Gastroesophageal sphincter (tissue), 3 donors: ENCODE measurements around the gene RAB43.

Experiments
- POLR2AphosphoS5 ChIP-seq: sonication (generic); formaldehyde crosslinking; IDR thresholded peaks from one replicate; pipeline ENCODE4 v1.6.1; 2017; ENCODE audit warnings: antibody characterized with exemption
- TF ChIP-seq, protein P1 (sequence below), 4 experiments: fragments of 200-600 bp in 2 of 4; fragments of 450-650 bp in 2 of 4; sonication (generic) in 1 of 4; IDR thresholded peaks; one replicate each; pipeline ENCODE4 v1.5.1; 2017 to 2019; ENCODE audit warnings: antibody characterized with exemption in 4 of 4, mild to moderate bottlenecking in 2 of 4, moderate library complexity in 2 of 4

GRCh38 chr3:129095285-129095684 is 26.3 kb downstream of the RAB43 start:
- TF ChIP-seq, protein P1, sequence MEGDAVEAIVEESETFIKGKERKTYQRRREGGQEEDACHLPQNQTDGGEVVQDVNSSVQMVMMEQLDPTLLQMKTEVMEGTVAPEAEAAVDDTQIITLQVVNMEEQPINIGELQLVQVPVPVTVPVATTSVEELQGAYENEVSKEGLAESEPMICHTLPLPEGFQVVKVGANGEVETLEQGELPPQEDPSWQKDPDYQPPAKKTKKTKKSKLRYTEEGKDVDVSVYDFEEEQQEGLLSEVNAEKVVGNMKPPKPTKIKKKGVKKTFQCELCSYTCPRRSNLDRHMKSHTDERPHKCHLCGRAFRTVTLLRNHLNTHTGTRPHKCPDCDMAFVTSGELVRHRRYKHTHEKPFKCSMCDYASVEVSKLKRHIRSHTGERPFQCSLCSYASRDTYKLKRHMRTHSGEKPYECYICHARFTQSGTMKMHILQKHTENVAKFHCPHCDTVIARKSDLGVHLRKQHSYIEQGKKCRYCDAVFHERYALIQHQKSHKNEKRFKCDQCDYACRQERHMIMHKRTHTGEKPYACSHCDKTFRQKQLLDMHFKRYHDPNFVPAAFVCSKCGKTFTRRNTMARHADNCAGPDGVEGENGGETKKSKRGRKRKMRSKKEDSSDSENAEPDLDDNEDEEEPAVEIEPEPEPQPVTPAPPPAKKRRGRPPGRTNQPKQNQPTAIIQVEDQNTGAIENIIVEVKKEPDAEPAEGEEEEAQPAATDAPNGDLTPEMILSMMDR (IDR thresholded peaks at IDR 0.05) = no peak
- TF ChIP-seq POLR2AphosphoS5 = no peak
